ENCODE data around the gene COL15A1. TPM values are rescaled to one million over a fixed set of nuclear protein-coding genes. Genes with fewer than 3 reads are reported as not detected.

Gene COL15A1
- total RNA-seq, 1 experiment from 2014 or later: not detected

- H3T11ph ChIP-seq (ENCODE audit: low read length): no peak overlapping the region
- no peaks in the 10 kb centered on the region for H3K9me3 ChIP-seq (ENCODE audit: control insufficient read depth, low read depth, low read length)
- no peak overlapping the region for H2BK120ac ChIP-seq (ENCODE audit: low read depth, low read length, poor library complexity, severe bottlenecking)
- Mint-ChIP-seq H3K27me3 (ENCODE audit: low read depth) (peaks cover 60% of the 10 kb centered on the region), H3K4me3 (no peak overlapping the region), H3K36me3 (ENCODE audit: insufficient read depth in 1 of 3, low read depth in 3 of 3) (no peaks in the 10 kb centered on the region; a peak in 1 of 7 replicates), H3K27ac (no peak overlapping the region), H3K9me3 (no peaks in the 10 kb centered on the region; a peak in 1 of 5 replicates), H3K4me1 (peaks cover 32 to 39% of the 10 kb centered on the region in 2 experiments)
- H4K8ac ChIP-seq (replicated peaks; ENCODE audit: insufficient read length, low read depth, low read length): no peak overlapping the region
- H2BK15ac ChIP-seq (ENCODE audit: low read depth, low read length): no peak overlapping the region
- H3K14ac ChIP-seq (ENCODE audit: insufficient read depth, low read length): no peak overlapping the region
- no peak for DNase-seq
- no peak overlapping the region for H2BK20ac ChIP-seq (ENCODE audit: low read depth, low read length, poor library complexity, severe bottlenecking)
- no peak for TF ChIP-seq CTCF (conservative IDR thresholded peaks at IDR 0.05)
- no peak overlapping the region for H3K18ac ChIP-seq (ENCODE audit: insufficient read length, low read depth, low read length)
- no peak overlapping the region for H4K91ac ChIP-seq (ENCODE audit: insufficient read length, low read depth, low read length)
- no peak overlapping the region for H2BK5ac ChIP-seq (ENCODE audit: insufficient read length, low read length)
- H2AFZ ChIP-seq (ENCODE audit: low read length): no peak overlapping the region
- H3K79me1 ChIP-seq (ENCODE audit: insufficient read depth, low read depth, low read length, poor library complexity, severe bottlenecking): no peaks in the 10 kb centered on the region
- no peaks in the 10 kb centered on the region; the same call in 1 of the 2 replicates for H3K4me1 ChIP-seq (ENCODE audit: insufficient read depth, low read length)
- H4K5ac ChIP-seq (ENCODE audit: insufficient read length, low read depth, low read length): no peak overlapping the region
- no peaks in the 10 kb centered on the region for H3K79me2 ChIP-seq (ENCODE audit: insufficient read depth, low read length)
- no peaks in the 10 kb centered on the region for H3K23me2 ChIP-seq (ENCODE audit: insufficient read length, low read depth, low read length, poor library complexity, severe bottlenecking)
- peaks cover 3% of the 10 kb centered on the region for H4K20me1 ChIP-seq (ENCODE audit: control insufficient read depth, insufficient read depth, insufficient read length)
- no peak overlapping the region for H3K23ac ChIP-seq (ENCODE audit: insufficient read length, low read depth, low read length)
- no peak overlapping the region for H3K56ac ChIP-seq (ENCODE audit: insufficient read length, low read depth, low read length)
- H3K9ac ChIP-seq (ENCODE audit: extremely low read depth, insufficient read length, low read length): no peak overlapping the region
- no peak overlapping the region for H2BK12ac ChIP-seq (ENCODE audit: insufficient read length, low read depth, low read length)
- no peak overlapping the region for H3K4ac ChIP-seq (ENCODE audit: low read depth, low read length)
- no peak overlapping the region for H2AK5ac ChIP-seq (ENCODE audit: insufficient read length, low read length)
- H3K27ac ChIP-seq (ENCODE audit: insufficient read length, low read depth, low read length): no peak overlapping the region
- WGBS (ENCODE audit: extremely low coverage, insufficient read length, low lambda C conversion rate): no CpG with 5 or more reads among the region's 3 CpGs
- H3K27me3 ChIP-seq (ENCODE audit: insufficient read depth, low read length): peaks cover 4% of the 10 kb centered on the region; the same call in 1 of the 2 replicates
- H3K4me2 ChIP-seq (ENCODE audit: insufficient read depth, insufficient read length, low read length): no peak overlapping the region
Observed at GRCh38 chr9:98972716-98973115, 29.0 kb downstream of the COL15A1 start.
